Pancreas (tissue), 10 donors: ENCODE measurements around the gene GALNT3. TPM values are rescaled to one million over a fixed set of nuclear protein-coding genes. Genes with fewer than 3 reads are reported as not detected.

Source experiments
- ATAC-seq, 4 donors: fragments of 200-7000 bp; cut with Tn5 transposase; one replicate each; pipeline versions ENCODE4 v1.8.0 to v1.9.1; 2020; ENCODE audit warnings: mild to moderate bottlenecking in 4 of 4, moderate library complexity in 4 of 4
- DNase-seq, 6 donors: peaks; one replicate each; pipeline ENCODE4 v3.0.0-alpha.2; 2020
- FAIRE-seq: peaks from 2 replicates; lab custom pipeline; 2012; peaks lifted over from hg19 to GRCh38; lab: Jason Lieb, UNC
- H3K27ac ChIP-seq, 4 donors: fragments of 200-600 bp; sonication (generic); 1 replicate in 3 of 4; 2 replicates in 1 of 4; pipeline versions ENCODE4 v1.5.0 to v1.8.0; 2020
- H3K27me3 ChIP-seq, 4 donors: fragments of 200-600 bp; one replicate each; pipeline ENCODE4 v1.8.0; 2021
- H3K36me3 ChIP-seq, 3 donors: fragments of 200-600 bp; sonication (generic) in 1 of 3; one replicate each; pipeline versions ENCODE4 v1.5.0 to v1.8.0; 2020 to 2021
- H3K4me1 ChIP-seq, 3 donors: fragments of 200-600 bp; one replicate each; pipeline ENCODE4 v1.8.0; 2021
- H3K4me3 ChIP-seq, 4 donors: fragments of 200-600 bp; sonication (generic) in 2 of 4; one replicate each; pipeline versions ENCODE4 v1.5.0 to v1.8.0; 2020 to 2021
- H3K9me3 ChIP-seq, 4 donors: fragments of 200-600 bp; one replicate each; pipeline ENCODE4 v1.8.0; 2021
- CTCF ChIP-seq, 4 donors: fragments of 200-600 bp; sonication (generic) in 3 of 4; IDR thresholded peaks; one replicate each; pipeline versions ENCODE4 v1.5.0 to v1.8.0; 2021; ENCODE audit warnings: antibody characterized with exemption in 4 of 4
- WGBS, 2 donors: extraction: QIAGEN DNeasy Blood & Tissue Kit; methylation state at CpG; one replicate each; pipeline ENCODE4 v1.1.7; 2013; 5-methylcytosine and 5-hydroxymethylcytosine counted together
- intact Hi-C, 3 donors: fragments of 100-400 bp; cut with DNase I; formaldehyde crosslinking; loops; one replicate each; pipeline versions ENCODE4 v1.11.1 to v1.14.2; 2022
- polyA plus RNA-seq, 2 donors: library from polyadenylated mRNA; stranded (reverse); fragments of 200-250 nt; gene quantifications; one replicate each; pipeline ENCODE4 v1.2.3, GENCODE V29; 2013
- total RNA-seq, 6 donors: library from RNA; stranded (reverse); fragmentation: NEBNext Ultra II Directional in 4 of 6; extraction: Animal tissue kit (Norgen Biotek cat#: 25700) in 4 of 6; gene quantifications; one replicate each; pipeline versions ENCODE4 v1.2.1 to v1.2.4, GENCODE V29; 2021 to 2023
- donor health status: healthy with polysubstance abuse.
- donor health status: DM: no; HTN: no; CAD: no; lungs with moderate emphysema.
- donor health status: DM: no; HTN: no; CAD: no.
- donor health status: control.
- donor health status: control.
- donor health status: Bipolar disorder and iron deficiency.
- donor health status: DM: yes; HTN: yes; CAD: no.
- donor health status: DM: no; HTN: no; CAD: no.
- donor health status: DM: no; HTN: no; CAD: no.
- donor health status: DM: yes; HTN: yes; CAD: no.

The GALNT3 gene
- total and polyA plus RNA-seq, 8 donors: 13.2 to 34.4 (median 20.4) TPM

DNA sequence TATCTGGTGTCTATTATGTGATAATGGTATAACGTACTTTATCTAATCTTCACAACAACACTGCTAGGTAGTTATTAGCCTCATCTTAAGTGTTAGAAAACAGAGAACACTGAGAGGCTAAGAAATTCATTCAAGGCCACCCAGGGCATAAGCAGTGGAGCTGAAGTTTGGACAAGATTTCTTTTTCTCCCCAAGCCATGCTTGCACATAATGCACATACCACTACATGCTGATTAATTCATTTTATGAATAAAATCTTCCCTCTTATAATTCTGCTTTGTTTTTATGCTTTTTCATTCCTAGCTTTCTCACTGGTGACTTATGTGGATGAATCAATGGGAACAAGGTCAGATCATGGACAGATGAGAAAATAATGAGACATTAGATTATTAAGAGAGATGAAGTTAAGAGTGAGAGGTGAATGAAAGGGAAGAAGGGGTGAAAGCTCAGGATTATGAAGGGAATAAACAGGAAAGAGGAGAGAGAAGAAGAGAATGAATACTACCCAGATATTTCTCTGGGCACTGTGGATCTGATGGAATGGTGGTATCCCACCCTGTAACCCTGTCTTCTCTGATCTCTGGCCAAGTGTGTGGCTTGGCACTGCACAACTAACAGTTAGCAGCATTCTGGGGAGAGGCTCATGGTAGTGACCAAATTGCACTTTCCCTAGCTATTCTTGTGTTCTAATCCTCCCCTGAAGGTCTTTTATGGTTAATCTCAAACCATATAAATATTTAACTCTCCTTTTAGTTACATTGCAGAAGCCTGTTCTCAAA, 17.7 kb upstream of the GALNT3 start:
- TF ChIP-seq CTCF (IDR thresholded peaks at IDR 0.05): no peak
- H3K9me3 ChIP-seq: no peaks in the 10 kb centered on the region
- H3K36me3 ChIP-seq: no peaks in the 10 kb centered on the region
- peaks cover 0 to 3% (median 0%) of the 10 kb centered on the region in 3 donors for H3K4me1 ChIP-seq
- FAIRE-seq: no peak
- H3K4me3 ChIP-seq: no peak overlapping the region
- WGBS, 2 donors: 25 to 26% methylated on average over 1 of the region's 1 CpG
- intact Hi-C loops: no loop called here
- DNase-seq: no peak
- ATAC-seq: no peak
- H3K27me3 ChIP-seq: no peaks in the 10 kb centered on the region
- H3K27ac ChIP-seq: no peak overlapping the region

DNA sequence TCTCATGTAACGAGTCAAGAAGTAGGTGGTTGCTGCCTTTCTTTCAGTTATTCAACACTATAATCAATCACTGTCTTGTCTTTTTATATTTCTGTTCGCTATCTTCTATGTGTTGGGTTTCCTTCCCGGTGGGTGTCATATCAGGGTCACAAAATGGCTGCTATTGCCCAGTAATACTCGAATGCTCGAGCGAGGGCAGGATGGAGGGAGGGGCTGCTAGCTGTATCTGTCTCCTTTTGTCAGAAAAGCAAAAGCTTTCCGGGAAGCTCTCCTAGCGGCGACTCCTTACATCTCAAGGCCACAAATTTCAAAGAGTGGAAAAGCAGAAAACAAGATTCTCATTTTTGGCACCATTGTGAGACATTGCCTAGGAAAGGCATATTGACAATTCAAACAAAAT, 16.4 kb upstream of the GALNT3 start:
- WGBS, 2 donors: 93 to 96% methylated on average over 9 of the region's 9 CpGs
- Histone ChIP-seq H3K27ac (no peak overlapping the region), H3K4me3 (no peak overlapping the region), H3K9me3 (no peaks in the 10 kb centered on the region), H3K27me3 (no peaks in the 10 kb centered on the region), H3K36me3 (no peaks in the 10 kb centered on the region), H3K4me1 (peaks cover 0 to 5% (median 5%) of the 10 kb centered on the region in 3 donors)
- TF ChIP-seq CTCF (IDR thresholded peaks at IDR 0.05): no peak
- no peak for DNase-seq
- no peak for FAIRE-seq
- intact Hi-C loops: no loop called here
- no peak for ATAC-seq

DNA sequence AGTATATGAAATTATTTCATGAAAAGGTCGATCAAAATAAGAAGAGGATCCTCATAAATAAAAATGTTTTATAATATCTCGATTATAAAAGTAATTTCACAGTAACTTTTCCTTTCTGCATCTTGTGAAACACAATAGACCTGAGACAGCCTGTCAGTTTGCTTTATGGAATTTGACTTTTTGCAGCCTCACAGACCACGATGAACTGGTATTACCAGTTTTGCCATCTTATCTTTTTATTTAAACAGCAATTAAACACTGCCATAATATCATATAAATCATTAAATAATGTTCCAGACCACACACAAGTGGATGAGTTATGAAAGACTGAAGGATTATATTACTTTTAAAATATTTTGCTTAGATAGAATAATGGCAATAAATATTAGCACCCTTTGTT, 10.7 kb upstream of the GALNT3 start:
- Histone ChIP-seq H3K4me1 (peaks cover 11 to 29% (median 21%) of the 10 kb centered on the region in 3 donors), H3K27ac (peak overlapping the region in 1 of 4 donors; percentile 42), H3K9me3 (no peaks in the 10 kb centered on the region), H3K36me3 (no peaks in the 10 kb centered on the region), H3K27me3 (no peaks in the 10 kb centered on the region), H3K4me3 (no peak overlapping the region)
- WGBS, 2 donors: 12 to 13% methylated on average over 3 of the region's 3 CpGs
- DNase-seq (peak in 2 of 6 donors; percentile 22 to 25), ATAC-seq (peak; percentile 74 to 94 (median 92)), FAIRE-seq (peak; percentile 86)
- TF ChIP-seq CTCF (IDR thresholded peaks at IDR 0.05): no peak
- intact Hi-C loops: no loop called here

GRCh38 chr2:165803123-165803760, 9.2 kb upstream of the GALNT3 start:
- TF ChIP-seq CTCF (IDR thresholded peaks at IDR 0.05): no peak
- Histone ChIP-seq H3K36me3 (no peaks in the 10 kb centered on the region), H3K27me3 (no peaks in the 10 kb centered on the region), H3K27ac (no peak overlapping the region), H3K4me3 (no peak overlapping the region), H3K9me3 (no peaks in the 10 kb centered on the region), H3K4me1 (peaks cover 11 to 29% (median 21%) of the 10 kb centered on the region in 3 donors)
- ATAC-seq (no peak), DNase-seq (no peak), FAIRE-seq (no peak)
- intact Hi-C loops: no loop called here
- 47 to 53% methylated on average over 4 of the region's 4 CpGs for WGBS, 2 donors

DNA sequence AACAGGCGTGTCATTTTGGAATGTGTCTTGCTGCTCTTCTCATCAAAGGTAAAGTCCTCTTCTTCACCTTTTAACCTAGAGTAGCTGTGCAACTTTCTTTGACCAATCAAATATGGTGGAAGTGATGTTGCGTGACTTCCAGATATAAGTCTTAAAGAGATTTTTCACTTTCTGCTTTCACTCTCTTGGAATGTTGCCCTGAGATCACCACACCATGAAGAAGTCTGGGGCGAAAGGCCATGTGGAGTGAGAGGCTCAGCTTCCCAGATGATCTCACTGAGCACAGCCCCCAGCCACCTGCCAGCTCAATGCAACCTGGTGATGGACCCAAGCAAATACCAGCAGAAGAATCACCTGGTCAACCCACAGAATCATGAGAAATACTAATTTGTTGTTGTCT, 7.1 kb upstream of the GALNT3 start:
- H3K4me3 ChIP-seq: no peak overlapping the region
- H3K27me3 ChIP-seq: no peaks in the 10 kb centered on the region
- no peak for ATAC-seq
- DNase-seq: peak in 1 of 6 donors; percentile 12
- H3K9me3 ChIP-seq: no peaks in the 10 kb centered on the region
- no peaks in the 10 kb centered on the region for H3K36me3 ChIP-seq
- peaks cover 11 to 29% (median 21%) of the 10 kb centered on the region in 3 donors for H3K4me1 ChIP-seq
- WGBS, 2 donors: 93 to 95% methylated on average over 3 of the region's 3 CpGs
- TF ChIP-seq CTCF (IDR thresholded peaks at IDR 0.05): no peak
- intact Hi-C loops: no loop called here
- H3K27ac ChIP-seq: no peak overlapping the region
- FAIRE-seq: no peak
